Hematopoietic multipotent progenitor cell treated with erythropoietin and hydrocortisone succinate and interleukin-3 and kit ligand, for 17 days (in vitro differentiated cells): ENCODE data around the gene MAGEB5.
"Not testable (repeated sequence)": the region's sequence is repeated elsewhere in the genome, so short reads cannot be mapped to it uniquely, and the experiment has no call there.

Experiments used
- DNase-seq: peaks from one replicate; pipeline ENCODE4 v3.0.0-alpha.2; 2015; ENCODE audit warnings: low spot score

Gene MAGEB5, protein sequence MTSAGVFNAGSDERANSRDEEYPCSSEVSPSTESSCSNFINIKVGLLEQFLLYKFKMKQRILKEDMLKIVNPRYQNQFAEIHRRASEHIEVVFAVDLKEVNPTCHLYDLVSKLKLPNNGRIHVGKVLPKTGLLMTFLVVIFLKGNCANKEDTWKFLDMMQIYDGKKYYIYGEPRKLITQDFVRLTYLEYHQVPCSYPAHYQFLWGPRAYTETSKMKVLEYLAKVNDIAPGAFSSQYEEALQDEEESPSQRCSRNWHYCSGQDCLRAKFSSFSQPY

DNA sequence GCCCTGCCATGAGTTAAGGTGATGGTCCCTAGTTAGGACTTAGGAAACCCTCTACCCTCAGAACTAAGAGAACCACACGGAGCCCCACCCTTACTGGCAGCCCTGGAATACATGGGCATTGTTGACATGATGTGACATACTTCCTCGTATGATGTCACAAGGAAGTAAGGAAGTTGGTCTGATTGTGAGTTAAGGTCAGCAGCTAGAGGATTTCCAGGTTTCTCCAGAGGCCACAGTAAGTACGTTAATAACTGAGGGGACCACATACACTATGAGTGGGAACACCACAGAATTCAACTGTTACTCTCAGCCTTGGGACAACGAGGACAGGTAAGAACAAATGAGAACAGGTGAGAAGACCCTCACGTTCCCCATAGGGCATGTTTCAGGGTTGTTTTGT is at the start of gene MAGEB5:
Gene MAGEB5, plus strand, starts transcription at position 301 of the 400 bp plus-strand sequence. CDS start 1,133 bp downstream, outside the sequence.
- no peak for DNase-seq

DNA sequence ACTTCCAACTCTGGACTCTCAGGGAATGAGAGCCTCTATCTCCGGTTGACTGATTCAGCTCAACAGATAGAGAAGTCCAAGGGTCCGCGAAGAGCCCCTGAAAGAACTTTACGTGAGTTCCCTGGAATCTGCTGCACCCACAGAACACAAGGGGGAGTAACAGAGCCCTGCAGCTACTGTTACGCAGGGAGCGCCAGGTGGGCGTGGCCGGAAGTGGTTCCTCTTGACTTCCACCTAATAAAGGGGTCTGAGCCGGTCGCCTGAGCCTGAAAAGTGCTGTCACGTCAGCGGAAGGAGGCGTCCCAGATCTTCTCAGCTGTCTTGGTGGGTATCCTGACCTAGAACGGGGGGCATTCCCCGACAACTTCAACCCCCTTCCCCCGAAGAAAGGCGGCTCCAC is 23.8 kb upstream of the MAGEB5 start, which contains the start of gene MAGEB6:
Gene MAGEB6, plus strand, starts transcription at position 237 of the 400 bp plus-strand sequence. CDS start 1,407 bp downstream, outside the sequence.
- no peak for DNase-seq

DNA sequence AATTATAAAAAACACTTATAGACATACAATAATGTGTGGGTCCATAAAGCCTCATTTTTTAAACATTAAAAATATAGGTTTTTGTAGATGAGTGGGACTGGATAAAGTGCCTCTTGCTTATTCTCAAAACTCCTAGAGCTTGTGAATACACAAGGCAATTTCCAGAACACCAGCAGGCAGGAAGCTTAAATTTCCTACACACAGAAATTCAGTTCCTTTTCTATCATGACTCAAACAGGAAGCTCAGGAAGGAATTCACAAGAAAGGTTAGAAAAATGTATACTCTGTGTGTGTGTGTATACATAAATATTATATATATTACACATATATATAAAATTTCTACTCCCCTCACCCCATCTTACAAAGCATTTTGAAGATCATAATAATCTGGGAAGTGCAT is 12.4 kb upstream of the MAGEB5 start:
- no peak for DNase-seq

DNA sequence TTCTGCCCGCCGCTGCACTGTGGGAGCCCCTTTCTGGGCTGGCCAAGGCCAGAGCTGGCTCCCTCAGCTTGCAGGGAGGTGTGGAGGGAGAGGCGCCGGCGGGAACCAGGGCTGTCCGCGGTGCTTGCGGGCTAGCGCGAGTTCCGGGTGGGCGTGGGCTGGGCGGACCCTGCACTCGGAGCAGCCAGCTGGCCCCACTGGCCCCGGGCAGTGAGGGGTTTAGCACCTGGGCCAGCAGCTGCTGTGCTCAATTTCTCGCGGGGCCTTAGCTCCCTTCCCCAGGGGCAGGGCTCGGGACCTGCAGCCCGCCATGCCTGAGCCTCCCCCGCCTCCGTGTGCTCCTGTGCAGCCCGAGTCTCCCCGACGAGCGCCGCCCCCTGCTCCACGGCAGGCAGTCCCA is 11.3 kb upstream of the MAGEB5 start:
- DNase-seq, result not testable (repeated sequence)

DNA sequence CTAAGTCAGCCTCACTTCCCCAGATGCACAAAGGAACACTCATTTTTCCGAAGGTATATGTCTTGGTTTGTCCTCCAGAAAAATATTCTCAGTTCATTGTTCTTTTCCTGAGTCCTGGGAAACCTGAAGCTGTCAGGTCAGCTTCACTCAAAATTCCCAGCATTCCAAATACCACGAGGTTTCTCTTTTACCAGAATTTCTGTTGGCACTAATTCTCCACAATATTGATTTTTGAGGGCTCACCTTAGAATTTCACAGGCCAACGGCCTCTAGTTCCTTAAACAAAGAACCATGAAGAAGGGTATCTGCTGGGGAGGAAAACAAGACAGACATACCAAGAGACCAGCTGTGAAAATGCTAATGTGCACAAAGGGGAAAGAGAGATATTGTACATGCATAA is 8.0 kb upstream of the MAGEB5 start:
- no peak for DNase-seq

DNA sequence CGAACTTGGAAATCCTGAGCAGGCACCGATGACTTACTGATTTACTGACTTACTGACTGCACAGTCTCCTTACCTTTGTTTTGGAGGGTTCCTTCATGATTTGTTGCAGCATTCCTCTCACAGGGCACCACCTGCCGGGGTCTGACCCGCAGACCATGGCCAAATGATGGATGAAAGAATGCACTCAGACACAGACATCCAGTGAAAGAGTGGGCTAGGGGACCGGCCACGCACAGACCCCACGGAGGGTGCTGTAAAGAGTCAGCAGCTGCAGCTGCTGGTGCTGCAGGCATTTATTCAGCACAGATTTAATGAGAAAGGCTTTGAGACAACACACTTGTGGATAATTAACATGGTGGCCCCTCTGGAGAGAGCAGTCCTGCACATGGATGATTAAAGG is 3.4 kb downstream of the MAGEB5 start:
- DNase-seq, result no peak

DNA sequence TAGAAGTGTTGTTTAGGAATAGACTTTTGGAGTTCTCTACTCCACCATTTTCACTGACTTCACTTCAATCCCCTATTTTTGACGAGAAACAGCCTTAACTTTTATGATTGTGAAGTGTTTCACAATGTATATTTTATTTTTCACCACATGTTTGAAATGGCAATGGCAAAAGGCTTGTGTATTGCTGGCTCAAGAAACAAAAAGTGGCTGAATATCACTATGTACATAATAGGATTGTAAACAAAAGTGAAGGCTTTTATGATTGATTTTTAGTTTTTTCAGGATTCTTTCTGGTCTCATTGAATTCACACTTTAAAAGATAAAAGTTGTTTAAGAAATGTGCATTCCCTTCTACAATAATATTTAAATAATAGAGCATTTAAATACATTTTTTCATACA is 18.2 kb downstream of the MAGEB5 start:
- no peak for DNase-seq

DNA sequence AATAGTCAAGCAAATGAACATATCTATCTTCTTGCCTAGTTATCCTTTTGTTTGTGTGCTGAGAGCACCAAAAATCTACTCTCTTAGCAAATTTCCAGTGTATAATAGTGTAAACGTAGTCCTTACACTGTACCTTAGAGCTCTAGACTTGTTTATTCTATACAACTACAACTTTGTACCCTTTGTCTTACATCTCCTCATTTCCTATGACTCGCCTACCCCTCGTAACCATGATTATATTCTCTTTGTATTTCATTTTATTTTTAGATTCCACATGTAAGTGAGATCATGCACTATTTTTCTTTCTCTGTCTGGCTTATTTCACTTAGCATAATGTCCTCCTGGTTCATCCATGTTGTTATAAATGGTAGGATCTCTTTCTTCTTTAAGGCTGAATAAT is 37.6 kb downstream of the MAGEB5 start:
- DNase-seq, result no peak

DNA sequence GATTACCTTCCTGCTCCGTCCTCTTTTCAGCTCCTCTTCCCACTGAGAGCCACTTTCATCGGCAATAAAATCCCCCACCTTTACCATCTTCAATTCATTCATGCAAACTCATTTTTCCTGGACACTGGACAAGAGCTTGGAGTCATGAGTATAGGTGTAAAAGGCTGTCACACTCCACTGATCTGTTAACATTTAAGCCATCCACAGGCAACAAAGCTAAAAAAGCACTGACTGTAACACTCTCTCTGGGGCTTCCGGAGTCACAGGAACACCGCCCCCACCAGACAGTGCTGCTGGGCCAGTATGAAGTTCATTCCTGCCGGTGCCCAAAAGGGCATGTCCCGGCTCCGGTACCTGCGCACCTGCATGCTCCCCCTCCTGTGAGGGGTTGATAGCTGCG is 38.5 kb downstream of the MAGEB5 start:
- no peak for DNase-seq

DNA sequence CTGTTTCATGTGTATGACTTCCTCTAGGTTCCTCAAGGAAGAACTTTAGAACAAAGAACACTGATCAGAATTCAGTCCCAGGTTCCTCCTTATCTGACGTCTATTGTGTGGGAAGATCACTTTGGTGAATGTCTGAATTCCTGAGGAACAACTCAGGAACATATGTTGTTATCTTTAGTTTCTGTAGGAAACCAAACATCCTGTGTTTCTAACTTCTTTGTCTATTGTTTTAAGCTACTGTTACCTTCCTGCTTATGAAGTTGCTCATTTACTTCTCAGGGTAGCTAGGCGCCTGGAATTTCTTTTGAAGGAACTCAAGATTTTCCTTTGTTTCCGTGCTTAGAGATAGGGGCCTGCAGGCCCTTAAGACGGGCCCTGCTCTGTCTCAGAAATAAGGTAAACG is 46.2 kb downstream of the MAGEB5 start:
- DNase-seq, result no peak
